Sigmoid colon (tissue), 7 donors: ENCODE measurements around the gene PCOLCE2. TPM values are rescaled to one million over a fixed set of nuclear protein-coding genes. Genes with fewer than 3 reads are reported as not detected.

Experiments
- DNase-seq: peaks from one replicate; pipeline ENCODE4 v3.0.0-alpha.2; 2019
- H3K27ac ChIP-seq, 4 donors: fragments of 200-600 bp; sonication (generic); one replicate each; pipeline ENCODE4 v1.5.1; 2016 to 2019; ENCODE audit warnings: mild to moderate bottlenecking in 1 of 4
- H3K27me3 ChIP-seq, 3 donors: fragments of 200-600 bp; sonication (generic); one replicate each; pipeline ENCODE4 v1.5.1; 2019; ENCODE audit warnings: mild to moderate bottlenecking in 1 of 3
- H3K36me3 ChIP-seq, 4 donors: fragments of 200-600 bp; sonication (generic); one replicate each; pipeline ENCODE4 v1.5.1; 2016 to 2019
- H3K4me1 ChIP-seq, 4 donors: fragments of 200-600 bp; sonication (generic); one replicate each; pipeline ENCODE4 v1.5.1; 2017 to 2019
- H3K4me3 ChIP-seq, 4 donors: fragments of 200-600 bp; sonication (generic); one replicate each; pipeline ENCODE4 v1.5.1; 2017 to 2019; ENCODE audit warnings: mild to moderate bottlenecking in 2 of 4, moderate library complexity in 1 of 4
- H3K9me3 ChIP-seq, 4 donors: fragments of 200-600 bp in 3 of 4; sonication (generic) in 3 of 4; one replicate each; pipeline versions ENCODE4 v1.5.1 to v1.6.1; 2013 to 2019
- CTCF ChIP-seq, 4 experiments: fragments of 450-650 bp in 3 of 4; fragments of 200-600 bp in 1 of 4; IDR thresholded peaks; one replicate each; pipeline ENCODE4 v1.5.1; 2016 to 2019; ENCODE audit warnings: antibody characterized with exemption in 4 of 4, mild to moderate bottlenecking in 3 of 4, moderate library complexity in 2 of 4
- EP300 ChIP-seq, 4 donors: sonication (generic); formaldehyde crosslinking; IDR thresholded peaks; one replicate each; pipeline ENCODE4 v1.6.1; 2017; ENCODE audit warnings: antibody characterized with exemption in 4 of 4
- POLR2A ChIP-seq, 2 donors: fragments of 450-650 bp; IDR thresholded peaks; one replicate each; pipeline ENCODE4 v1.6.1; 2016; ENCODE audit warnings: antibody characterized with exemption in 2 of 2, mild to moderate bottlenecking in 2 of 2, moderate library complexity in 2 of 2
- POLR2AphosphoS5 ChIP-seq, 4 donors: sonication (generic); formaldehyde crosslinking; IDR thresholded peaks; one replicate each; pipeline ENCODE4 v1.6.1; 2017; ENCODE audit warnings: antibody characterized with exemption in 4 of 4
- intact Hi-C: fragments of 100-400 bp; cut with DNase I; formaldehyde crosslinking; loops from one replicate; pipeline ENCODE4 v1.15.1; 2023
- polyA plus RNA-seq, 3 donors: library from polyadenylated mRNA; stranded (reverse); fragments of 200-250 nt; gene quantifications; one replicate each; pipeline ENCODE4 v1.2.3, GENCODE V29; 2013
- small RNA-seq, 3 donors: library from RNA; depleted of rRNA; stranded (forward); fragments of <200 nt; gene quantifications; one replicate each; pipeline ENCODE3, GENCODE V24; 2016
- total RNA-seq, 4 donors: library from RNA; depleted of rRNA; stranded (reverse); fragments of >200 nt; gene quantifications; one replicate each; pipeline ENCODE4 v1.1.0, GENCODE V29; 2016
- donor health status: healthy with polysubstance abuse.
- donor health status: Bipolar disorder and iron deficiency.
- donor health status: healthy.

PCOLCE2 gene
- total and polyA plus RNA-seq, 7 donors = 3.6 to 33.9 (median 16.3) TPM; not detected in 1

GRCh38 chr3:142768338-142768737 is 120.5 kb downstream of the PCOLCE2 start:
- TF ChIP-seq POLR2A (IDR thresholded peaks at IDR 0.05) (no peak), EP300 (IDR thresholded peaks at IDR 0.05) (no peak), CTCF (IDR thresholded peaks at IDR 0.05) (no peak), POLR2AphosphoS5 (IDR thresholded peaks at IDR 0.05) (no peak)
- intact Hi-C loops = no loop called here
- Histone ChIP-seq H3K4me3 (no peak overlapping the region), H3K36me3 (peaks cover 0 to 40% (median 6%) of the 10 kb centered on the region in 4 donors), H3K27me3 (no peaks in the 10 kb centered on the region), H3K9me3 (peaks cover 0 to 2% (median 0%) of the 10 kb centered on the region in 4 donors), H3K27ac (no peak overlapping the region), H3K4me1 (no peaks in the 10 kb centered on the region)
- no peak for DNase-seq

Small RNA genes lying within 50 kb of the gene (small RNA-seq; reads per million reads assigned to genes)
- 0 reads per million in 3 donors for gene RNU7-47P

Other genes with a start within 250 kb of the PCOLCE2 start
- gene TRPC1, start 165.0 kb downstream of the PCOLCE2 start, total RNA-seq = 10 to 100 TPM; 21.4 to 31.0 (median 25.5) TPM
- 1 to 10 TPM in 2 of 3 donors, not detected in 1; 1.1 to 1.2 TPM for gene TRPC1, start 165.0 kb downstream of the PCOLCE2 start, polyA plus RNA-seq
- gene PAQR9, start 74.6 kb upstream of the PCOLCE2 start, total RNA-seq = not detected
- not detected for gene PAQR9, start 74.6 kb upstream of the PCOLCE2 start, polyA plus RNA-seq
- 10 to 100 TPM; 66.8 to 79.8 (median 68.0) TPM for gene U2SURP, start 112.5 kb upstream of the PCOLCE2 start, total RNA-seq
- 10 to 100 TPM; 11.4 to 28.2 (median 14.3) TPM for gene U2SURP, start 112.5 kb upstream of the PCOLCE2 start, polyA plus RNA-seq
- gene CHST2, start 230.7 kb upstream of the PCOLCE2 start, total RNA-seq = 1 to 10 TPM; 1.8 to 4.4 (median 3.6) TPM
- gene CHST2, start 230.7 kb upstream of the PCOLCE2 start, polyA plus RNA-seq = 1 to 10 TPM in 1 of 3 donors, under 1 TPM in 2; 0.60 to 4.5 (median 0.92) TPM